OCI-LY7 (cell line): ENCODE measurements around the gene ERN1. TPM values are rescaled to one million over a fixed set of nuclear protein-coding genes. Genes with fewer than 3 reads are reported as not detected.

Experiments
- BruUV-seq: library from RNA; stranded (reverse); fragments of 400-500 nt; replicated peaks from 2 replicates; lab custom pipeline; 2021; lab: Mats Ljungman, UMichigan
- CTCF ChIA-PET: fragments of 300-600 bp; sonication (Branson Sonifier 250); formaldehyde crosslinking; loops from one replicate; lab custom pipeline; 2022; ENCODE audit warnings: antibody characterized with exemption; ENCODE audit not compliant: unreplicated experiment; lab: Charles Lee
- POLR2A ChIA-PET: fragments of 300-600 bp; sonication (Branson Sonifier 250); formaldehyde crosslinking; loops from one replicate; lab custom pipeline; 2022; ENCODE audit warnings: antibody characterized with exemption; lab: Charles Lee
- DNase-seq: peaks from one replicate; pipeline ENCODE4 v3.0.0-alpha.2; 2015; ENCODE audit warnings: low spot score
- H2AFZ ChIP-seq: fragments of 200-600 bp; sonication (generic), shearing (Covaris generic); 2 replicates; pipeline ENCODE4 v1.6.1; 2014; ENCODE audit warnings: mild to moderate bottlenecking, antibody characterized with exemption, low read length, moderate library complexity
- H3K27ac ChIP-seq: fragments of 200-600 bp; sonication (generic); 2 replicates; pipeline ENCODE4 v1.5.1; 2014; ENCODE audit warnings: mixed run types, low read depth, mild to moderate bottlenecking, moderate library complexity, low read length, inconsistent platforms; ENCODE audit not compliant: poor library complexity, severe bottlenecking
- H3K36me3 ChIP-seq: fragments of 200-600 bp; sonication (generic); 2 replicates; pipeline ENCODE4 v1.6.1; 2014; ENCODE audit warnings: mild to moderate bottlenecking, antibody characterized with exemption, low read length, moderate library complexity, mixed read lengths; ENCODE audit not compliant: insufficient read depth
- H3K4me1 ChIP-seq: fragments of 200-600 bp; sonication (generic); 2 replicates; pipeline ENCODE4 v1.5.1; 2014; ENCODE audit warnings: mild to moderate bottlenecking, low read length; ENCODE audit not compliant: insufficient read depth, poor library complexity, severe bottlenecking
- H3K4me2 ChIP-seq: fragments of 200-600 bp; sonication (generic); 2 replicates; pipeline ENCODE4 v1.6.1; 2014; ENCODE audit warnings: mild to moderate bottlenecking, low read length
- H3K4me3 ChIP-seq: fragments of 200-600 bp; sonication (generic); 2 replicates; pipeline ENCODE4 v1.5.1; 2014; ENCODE audit warnings: mild to moderate bottlenecking, low read depth, low read length; ENCODE audit not compliant: poor library complexity, severe bottlenecking
- H3K79me2 ChIP-seq: fragments of 200-600 bp; sonication (generic); 2 replicates; pipeline ENCODE4 v1.6.1; 2016; ENCODE audit warnings: low read depth, mild to moderate bottlenecking, low read length, moderate library complexity, mixed read lengths; ENCODE audit not compliant: insufficient read depth
- H3K9me2 ChIP-seq: fragments of 200-600 bp; sonication (generic); 2 replicates; pipeline ENCODE4 v1.6.1; 2016; ENCODE audit warnings: mild to moderate bottlenecking, low read length, mixed read lengths; ENCODE audit not compliant: insufficient read depth
- H3K9me3 ChIP-seq: fragments of 200-600 bp; sonication (generic); 2 replicates; pipeline ENCODE4 v1.6.1; 2014; ENCODE audit warnings: mild to moderate bottlenecking, mixed run types, low read length, mixed read lengths
- H4K20me1 ChIP-seq: fragments of 200-600 bp; sonication (generic); 2 replicates; pipeline ENCODE4 v1.6.1; 2014; ENCODE audit warnings: mild to moderate bottlenecking, antibody characterized with exemption, low read length, moderate library complexity, mixed read lengths; ENCODE audit not compliant: insufficient read depth
- EZH2phosphoT487 ChIP-seq: fragments of 200-600 bp; sonication (generic); IDR thresholded peaks from 2 replicates; pipeline ENCODE4 v1.6.1; 2018; ENCODE audit warnings: low read depth, borderline replicate concordance, mild to moderate bottlenecking, mixed run types, antibody characterized with exemption, low read length, moderate library complexity, mixed read lengths
- intact Hi-C: fragments of 100-400 bp; cut with micrococcal nuclease; formaldehyde crosslinking; loops from one replicate; pipeline ENCODE4 v1.10.0; 2022; ENCODE audit not compliant: unreplicated experiment
- total RNA-seq, 2 experiments: library from RNA; depleted of rRNA in 1 of 2; stranded (reverse); fragments of >200 nt in 1 of 2; shearing (Covaris generic) in 1 of 2; gene quantifications; 2 replicates each; pipeline ENCODE4 v1.2.3, GENCODE V29; 2014 to 2022
- TF ChIP-seq, protein P1 (sequence below): fragments of 200-600 bp; sonication (generic); conservative IDR thresholded peaks from 2 replicates; pipeline ENCODE4 v1.5.1; 2014; ENCODE audit warnings: mild to moderate bottlenecking, antibody characterized with exemption, low read length, moderate library complexity, mixed read lengths

Gene ERN1
- total RNA-seq, 2 experiments from 2014 or later = 22.0 to 70.3 TPM

DNA sequence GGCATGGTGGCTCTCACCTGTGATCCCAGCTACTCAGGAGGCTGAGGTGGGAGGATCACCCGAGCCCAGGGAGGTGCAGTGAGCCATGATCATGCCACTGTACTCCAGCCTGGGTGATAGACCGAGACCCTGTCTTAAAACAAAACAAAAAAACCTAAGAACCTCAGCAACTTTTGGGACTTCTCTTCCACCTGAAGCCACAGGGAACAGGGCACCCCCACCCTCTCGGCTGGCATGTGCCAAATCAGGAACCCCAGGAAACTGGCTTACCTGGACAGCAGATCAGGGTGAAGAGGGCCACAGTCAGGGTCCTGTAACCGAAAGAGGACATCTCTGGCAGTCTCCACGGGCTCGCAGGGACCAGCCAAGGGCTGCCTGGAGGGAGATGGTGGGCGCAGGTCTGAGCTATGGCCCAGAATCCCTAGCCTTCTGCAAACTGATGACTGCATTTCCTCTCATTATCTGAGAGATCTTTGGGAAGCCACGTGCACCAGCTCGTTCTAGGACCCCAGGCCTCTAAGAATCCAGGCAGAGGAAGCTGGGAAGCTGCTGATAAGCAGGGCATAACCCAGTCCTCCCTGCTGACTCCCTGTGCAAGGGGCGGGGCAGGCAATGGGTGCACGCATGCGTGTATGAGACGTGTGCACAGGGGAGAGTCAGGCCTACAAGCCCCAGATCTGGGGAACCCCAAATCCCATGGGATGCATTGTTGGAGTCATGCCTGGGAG, 123.4 kb downstream of the ERN1 start:
- no peak overlapping the region for H3K27ac ChIP-seq
- H3K4me3 ChIP-seq = no peak overlapping the region
- H3K9me3 ChIP-seq = no peaks in the 10 kb centered on the region
- CTCF ChIA-PET = interaction anchor here (0.6 kb wide), 1 partner anchor 40 kb away, joined by 3 read pairs; no protein-coding TSS in a partner anchor
- intact Hi-C loops = no loop called here
- H3K9me2 ChIP-seq = no peaks in the 10 kb centered on the region
- peaks cover 4% of the 10 kb centered on the region for H3K4me1 ChIP-seq
- no peak for DNase-seq
- peaks cover 34% of the 10 kb centered on the region for H3K79me2 ChIP-seq
- H2AFZ ChIP-seq = no peak overlapping the region
- no TSS peak for BruUV-seq
- 0 out of 2 replicates have a peak, but pooled peaks cover 3% of the 10 kb centered on the region for H4K20me1 ChIP-seq
- POLR2A ChIA-PET = no interaction called here
- TF ChIP-seq EZH2phosphoT487 = no peak
- TF ChIP-seq, protein P1, sequence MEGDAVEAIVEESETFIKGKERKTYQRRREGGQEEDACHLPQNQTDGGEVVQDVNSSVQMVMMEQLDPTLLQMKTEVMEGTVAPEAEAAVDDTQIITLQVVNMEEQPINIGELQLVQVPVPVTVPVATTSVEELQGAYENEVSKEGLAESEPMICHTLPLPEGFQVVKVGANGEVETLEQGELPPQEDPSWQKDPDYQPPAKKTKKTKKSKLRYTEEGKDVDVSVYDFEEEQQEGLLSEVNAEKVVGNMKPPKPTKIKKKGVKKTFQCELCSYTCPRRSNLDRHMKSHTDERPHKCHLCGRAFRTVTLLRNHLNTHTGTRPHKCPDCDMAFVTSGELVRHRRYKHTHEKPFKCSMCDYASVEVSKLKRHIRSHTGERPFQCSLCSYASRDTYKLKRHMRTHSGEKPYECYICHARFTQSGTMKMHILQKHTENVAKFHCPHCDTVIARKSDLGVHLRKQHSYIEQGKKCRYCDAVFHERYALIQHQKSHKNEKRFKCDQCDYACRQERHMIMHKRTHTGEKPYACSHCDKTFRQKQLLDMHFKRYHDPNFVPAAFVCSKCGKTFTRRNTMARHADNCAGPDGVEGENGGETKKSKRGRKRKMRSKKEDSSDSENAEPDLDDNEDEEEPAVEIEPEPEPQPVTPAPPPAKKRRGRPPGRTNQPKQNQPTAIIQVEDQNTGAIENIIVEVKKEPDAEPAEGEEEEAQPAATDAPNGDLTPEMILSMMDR = no peak
- no peak overlapping the region for H3K4me2 ChIP-seq
- peaks cover 91% of the 10 kb centered on the region for H3K36me3 ChIP-seq

DNA sequence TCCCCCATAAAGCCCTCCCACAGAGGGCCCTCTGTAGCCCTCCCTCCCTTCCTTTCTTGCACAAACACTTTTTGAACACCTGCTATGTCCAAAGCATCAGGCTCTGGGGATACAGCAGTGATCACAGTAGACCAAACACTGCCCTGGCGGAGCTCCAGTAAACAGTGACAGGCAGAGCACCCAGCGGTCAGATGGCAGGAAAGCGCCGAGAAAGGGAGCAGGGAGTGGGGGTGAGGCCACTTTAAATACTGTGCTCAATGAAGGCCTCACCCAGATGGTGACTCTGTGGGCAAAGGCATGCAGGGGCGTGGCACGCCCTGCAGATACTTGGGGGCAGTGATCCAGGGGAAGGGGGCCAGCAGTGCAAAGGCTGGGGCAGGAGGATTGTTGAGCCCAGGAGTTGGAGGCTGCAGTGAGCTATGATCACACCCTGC, 124.2 kb downstream of the ERN1 start:
- Histone ChIP-seq H3K9me3 (no peaks in the 10 kb centered on the region), H3K27ac (no peak overlapping the region), H3K9me2 (no peaks in the 10 kb centered on the region), H3K79me2 (peaks cover 26% of the 10 kb centered on the region), H3K4me2 (no peak overlapping the region), H3K36me3 (peaks cover 86% of the 10 kb centered on the region), H3K4me3 (no peak overlapping the region), H2AFZ (no peak overlapping the region), H4K20me1 (0 out of 2 replicates have a peak, but pooled peaks cover 3% of the 10 kb centered on the region), H3K4me1 (no peaks in the 10 kb centered on the region)
- no peak for TF ChIP-seq EZH2phosphoT487
- TF ChIP-seq, protein P1 = no peak
- ChIA-PET CTCF (no interaction called here), POLR2A (no interaction called here)
- intact Hi-C loops = no loop called here
- DNase-seq = no peak
- no TSS peak for BruUV-seq
